LNCAP (cell line): ENCODE results near the gene PTPRK.

ENCODE experiments used
- TF ChIP-seq, protein P1 (sequence below): fragments of 450-650 bp; IDR thresholded peaks from 2 replicates; pipeline ENCODE4 v1.5.1; 2017; ENCODE audit warnings: mild to moderate bottlenecking

PTPRK gene

DNA sequence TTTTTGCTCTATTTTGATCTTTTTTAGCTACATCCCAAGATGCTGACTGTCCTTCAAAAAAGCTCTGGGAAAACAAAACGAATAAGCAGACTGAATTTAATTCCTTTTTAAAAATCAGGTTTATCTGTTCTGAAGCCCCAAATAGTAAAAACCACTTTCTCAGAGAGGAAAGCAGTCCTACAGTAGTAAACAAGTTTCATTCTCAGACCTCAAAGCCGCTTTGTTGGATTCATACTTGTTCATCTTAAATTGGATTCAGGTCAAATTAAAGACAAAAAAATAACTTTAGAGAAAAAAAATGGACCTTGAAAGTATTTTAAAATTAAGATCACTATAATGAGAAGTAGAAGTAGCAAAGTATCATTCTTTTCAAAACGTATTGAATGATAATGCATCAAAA, 523.5 kb downstream of the PTPRK start:
- TF ChIP-seq, protein P1, sequence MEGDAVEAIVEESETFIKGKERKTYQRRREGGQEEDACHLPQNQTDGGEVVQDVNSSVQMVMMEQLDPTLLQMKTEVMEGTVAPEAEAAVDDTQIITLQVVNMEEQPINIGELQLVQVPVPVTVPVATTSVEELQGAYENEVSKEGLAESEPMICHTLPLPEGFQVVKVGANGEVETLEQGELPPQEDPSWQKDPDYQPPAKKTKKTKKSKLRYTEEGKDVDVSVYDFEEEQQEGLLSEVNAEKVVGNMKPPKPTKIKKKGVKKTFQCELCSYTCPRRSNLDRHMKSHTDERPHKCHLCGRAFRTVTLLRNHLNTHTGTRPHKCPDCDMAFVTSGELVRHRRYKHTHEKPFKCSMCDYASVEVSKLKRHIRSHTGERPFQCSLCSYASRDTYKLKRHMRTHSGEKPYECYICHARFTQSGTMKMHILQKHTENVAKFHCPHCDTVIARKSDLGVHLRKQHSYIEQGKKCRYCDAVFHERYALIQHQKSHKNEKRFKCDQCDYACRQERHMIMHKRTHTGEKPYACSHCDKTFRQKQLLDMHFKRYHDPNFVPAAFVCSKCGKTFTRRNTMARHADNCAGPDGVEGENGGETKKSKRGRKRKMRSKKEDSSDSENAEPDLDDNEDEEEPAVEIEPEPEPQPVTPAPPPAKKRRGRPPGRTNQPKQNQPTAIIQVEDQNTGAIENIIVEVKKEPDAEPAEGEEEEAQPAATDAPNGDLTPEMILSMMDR, result no peak

DNA sequence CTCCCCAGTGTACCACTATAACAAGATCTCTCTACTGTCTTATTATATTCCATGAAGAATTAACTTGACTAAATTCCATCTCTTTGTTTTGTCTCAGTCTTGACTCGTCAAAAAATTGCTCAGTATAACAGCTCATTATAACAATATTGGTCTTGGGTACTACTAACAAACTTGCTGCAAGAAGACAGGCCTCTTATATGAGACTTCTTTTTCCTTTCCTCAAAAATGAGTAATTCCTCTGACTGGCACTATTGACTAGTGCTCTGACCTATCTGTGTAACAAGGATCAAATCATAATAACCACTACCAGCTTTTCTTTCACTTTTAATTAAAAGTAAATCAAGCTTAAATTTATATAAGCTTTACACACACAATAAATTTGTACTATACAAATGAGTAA, 528.3 kb downstream of the PTPRK start:
- TF ChIP-seq, protein P1, result no peak

DNA sequence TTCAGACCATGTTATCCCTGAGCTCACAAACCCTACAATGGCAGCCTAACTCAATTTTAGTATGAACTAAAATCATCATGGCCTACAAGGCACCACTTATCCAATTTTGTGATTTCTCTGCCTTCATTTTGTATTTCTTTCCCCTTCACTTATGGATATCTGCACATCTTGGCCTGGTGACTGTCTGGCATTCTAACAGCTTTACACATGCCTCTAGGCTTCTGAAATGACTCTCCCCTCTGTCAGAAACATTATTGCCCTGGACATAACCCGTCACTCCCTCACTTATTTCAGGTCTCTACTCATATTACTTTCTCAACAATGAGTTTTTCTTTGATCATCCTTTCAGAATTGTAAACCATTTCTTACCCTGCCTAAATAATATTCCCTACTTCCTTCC, 530.3 kb downstream of the PTPRK start:
- TF ChIP-seq, protein P1, result no peak

DNA sequence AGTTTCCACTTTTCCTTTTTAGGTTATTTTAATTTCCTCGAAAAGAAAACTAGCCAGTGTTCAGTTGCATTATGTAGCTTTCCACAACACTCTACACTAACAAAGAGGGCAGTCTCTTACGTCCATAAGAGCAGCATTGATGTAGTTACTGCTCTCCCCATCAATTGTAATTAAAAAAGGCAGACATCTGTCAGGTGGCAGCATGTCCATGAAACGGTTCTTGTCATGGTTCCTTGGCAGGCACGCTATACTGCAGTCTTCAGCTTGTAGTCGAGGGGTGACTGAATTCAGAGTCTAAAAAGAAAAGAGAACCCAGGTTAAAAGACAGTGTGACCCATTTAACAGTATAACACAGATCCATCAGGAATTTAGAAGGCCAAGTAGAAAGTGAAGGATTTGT, 539.4 kb downstream of the PTPRK start:
- TF ChIP-seq, protein P1, result no peak

DNA sequence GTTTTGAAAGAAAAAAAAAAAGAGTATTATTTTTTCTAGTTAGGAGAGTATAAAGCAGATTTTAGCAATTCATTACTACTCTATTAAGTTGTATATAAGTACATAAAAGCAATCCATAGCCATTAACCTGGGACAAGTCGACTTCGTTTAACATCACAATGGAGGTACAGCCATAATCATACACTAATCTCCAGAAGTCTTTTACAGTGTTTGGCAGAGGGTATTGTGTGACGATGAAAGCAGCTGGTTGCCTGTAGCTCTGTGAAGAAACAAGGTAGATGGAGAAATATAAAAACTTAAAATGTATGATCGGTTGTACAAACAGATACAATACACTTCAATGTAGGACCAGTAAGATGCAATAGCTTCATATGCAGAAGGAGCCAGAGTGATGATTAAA, 543.6 kb downstream of the PTPRK start:
- TF ChIP-seq, protein P1, result no peak

DNA sequence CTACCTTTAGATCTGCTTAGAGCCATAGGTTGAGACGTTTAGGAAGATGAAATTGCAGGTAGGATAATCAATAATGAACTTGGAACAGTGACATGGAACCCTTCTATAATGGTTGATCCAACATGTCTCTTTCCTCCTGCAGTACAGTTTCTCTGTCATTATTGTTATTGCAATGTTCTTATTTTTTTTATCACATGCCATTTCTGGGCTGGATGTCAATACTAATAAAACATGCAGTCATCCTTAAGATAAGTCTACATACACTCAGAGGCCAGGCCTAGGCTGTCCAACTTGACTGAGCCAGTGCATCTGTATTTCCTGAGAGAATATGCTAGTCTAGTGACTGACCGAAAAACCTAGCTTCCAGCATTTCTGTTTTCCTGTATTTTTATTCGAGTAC, 544.3 kb downstream of the PTPRK start:
- TF ChIP-seq, protein P1, result no peak

DNA sequence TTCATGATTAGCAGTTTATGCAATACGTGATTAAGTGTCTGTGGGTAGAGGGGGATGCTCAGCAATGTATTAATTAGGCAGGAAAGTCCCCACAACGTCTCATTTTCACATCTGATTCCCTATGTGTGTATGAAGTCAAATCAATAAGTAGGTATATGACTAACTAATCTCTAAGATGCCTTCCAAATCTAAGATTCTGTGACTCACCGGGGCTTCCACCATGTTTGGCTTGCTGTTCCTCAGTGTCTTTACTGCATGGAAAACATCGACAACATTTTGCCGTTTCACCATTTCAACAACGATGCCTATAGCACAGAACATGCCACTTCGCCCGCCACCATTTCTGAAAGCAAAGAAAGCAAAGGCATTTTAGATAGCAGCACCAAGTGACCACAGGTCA, 547.6 kb downstream of the PTPRK start:
- TF ChIP-seq, protein P1, result no peak

DNA sequence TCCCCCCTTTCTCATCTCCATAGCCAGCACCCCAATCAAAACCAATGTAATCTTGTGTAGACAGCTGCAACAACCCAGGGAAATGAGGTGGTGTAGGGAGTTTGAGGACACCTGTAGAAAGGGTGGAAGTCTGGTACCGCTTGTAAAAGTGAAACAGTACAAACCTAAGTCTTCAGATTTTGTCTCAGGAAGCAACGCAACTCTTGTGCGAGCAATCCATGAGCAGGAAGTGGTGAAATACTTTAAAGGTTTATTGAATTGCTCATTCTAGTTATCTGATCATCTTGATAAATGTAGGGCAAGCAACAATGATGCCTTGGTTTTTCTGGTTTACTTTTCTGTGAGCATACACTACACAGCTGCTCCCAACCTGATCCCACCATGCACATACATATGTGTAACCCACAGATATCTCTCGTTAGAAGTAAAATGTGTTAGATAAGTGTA, 548.4 kb downstream of the PTPRK start:
- TF ChIP-seq, protein P1, result no peak
